Erythroblast (primary cell): ENCODE measurements around the gene DDIT4.

Experiments used
- DNase-seq, 2 experiments: peaks; one replicate each; lab custom pipeline; 2025; lab: John Stamatoyannopoulos, UW
- GATA1 ChIP-seq: IDR thresholded peaks from 2 replicates; pipeline ENCODE4 v1.6.1; 2011; ENCODE audit warnings: low read depth, mild to moderate bottlenecking, control low read depth, low read length, moderate library complexity
- POLR2A ChIP-seq: IDR thresholded peaks from 2 replicates; pipeline ENCODE4 v1.6.1; 2011; ENCODE audit warnings: mild to moderate bottlenecking, low read length

Gene DDIT4

DNA sequence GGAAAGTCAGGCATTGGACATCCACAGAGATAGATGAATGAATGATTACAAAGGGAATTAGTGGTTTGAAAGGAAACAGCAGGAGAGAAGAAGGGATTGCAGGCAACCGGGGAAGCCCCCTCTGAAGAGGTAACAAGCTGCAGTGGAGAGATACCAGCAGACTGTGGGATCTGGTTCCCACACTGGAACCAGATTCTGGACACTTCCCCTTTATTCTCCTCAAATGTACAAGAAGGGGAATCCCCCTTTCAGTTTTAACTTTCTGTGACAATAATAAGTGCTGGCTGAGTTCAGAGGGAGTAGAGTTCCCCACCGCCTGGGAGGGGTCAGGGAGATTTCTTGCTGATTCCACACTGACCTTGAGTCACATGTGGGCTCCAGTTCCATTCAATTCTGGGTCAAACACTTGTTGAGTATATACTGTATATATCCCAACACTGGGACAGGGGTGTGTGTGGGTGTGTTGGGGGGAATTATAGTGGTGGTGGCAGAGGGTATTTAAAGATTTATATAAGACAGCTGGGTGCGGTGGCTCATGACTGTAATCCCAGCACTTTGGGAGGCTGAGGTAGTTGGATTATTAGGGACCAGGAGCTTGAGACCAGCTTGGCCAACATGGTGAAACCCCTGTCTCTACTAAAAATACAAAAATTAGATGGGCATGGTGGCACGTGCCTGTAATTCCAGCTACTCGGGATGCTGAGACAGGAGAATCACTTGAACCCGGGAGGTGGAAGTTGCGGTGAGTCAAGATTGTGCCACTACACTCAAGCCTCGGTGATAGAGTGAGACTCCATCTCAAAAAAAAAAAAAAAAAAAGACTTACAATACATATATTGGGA, 16.5 kb upstream of the DDIT4 start:
- DNase-seq = peak; percentile 43 to 50
- no peak for TF ChIP-seq POLR2A
- TF ChIP-seq GATA1 = no peak

DNA sequence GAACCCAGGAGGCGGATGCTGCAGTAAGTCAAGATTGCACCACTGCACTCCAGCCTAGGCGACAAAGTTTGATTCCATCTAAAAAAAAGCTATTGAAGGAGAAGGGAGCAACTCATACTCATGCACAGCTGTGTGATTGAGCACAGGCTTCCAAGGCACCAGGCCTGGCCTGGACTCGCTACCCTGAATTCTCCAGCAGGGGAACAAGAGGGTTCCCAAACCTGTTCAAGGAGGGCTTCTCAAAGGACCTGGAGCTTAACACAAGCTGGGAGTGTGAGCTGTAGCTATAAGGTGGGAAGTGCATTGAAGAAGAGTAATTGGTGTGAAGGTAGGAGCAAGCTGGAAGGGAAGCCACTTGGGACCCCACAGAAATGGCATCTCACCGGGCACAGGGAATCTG, 15.1 kb upstream of the DDIT4 start:
- no peak for DNase-seq
- TF ChIP-seq POLR2A (no peak), GATA1 (no peak)

- DNase-seq = no peak
Measured at GRCh38 chr10:72259491-72260238, 14.1 kb upstream of the DDIT4 start.

DNA sequence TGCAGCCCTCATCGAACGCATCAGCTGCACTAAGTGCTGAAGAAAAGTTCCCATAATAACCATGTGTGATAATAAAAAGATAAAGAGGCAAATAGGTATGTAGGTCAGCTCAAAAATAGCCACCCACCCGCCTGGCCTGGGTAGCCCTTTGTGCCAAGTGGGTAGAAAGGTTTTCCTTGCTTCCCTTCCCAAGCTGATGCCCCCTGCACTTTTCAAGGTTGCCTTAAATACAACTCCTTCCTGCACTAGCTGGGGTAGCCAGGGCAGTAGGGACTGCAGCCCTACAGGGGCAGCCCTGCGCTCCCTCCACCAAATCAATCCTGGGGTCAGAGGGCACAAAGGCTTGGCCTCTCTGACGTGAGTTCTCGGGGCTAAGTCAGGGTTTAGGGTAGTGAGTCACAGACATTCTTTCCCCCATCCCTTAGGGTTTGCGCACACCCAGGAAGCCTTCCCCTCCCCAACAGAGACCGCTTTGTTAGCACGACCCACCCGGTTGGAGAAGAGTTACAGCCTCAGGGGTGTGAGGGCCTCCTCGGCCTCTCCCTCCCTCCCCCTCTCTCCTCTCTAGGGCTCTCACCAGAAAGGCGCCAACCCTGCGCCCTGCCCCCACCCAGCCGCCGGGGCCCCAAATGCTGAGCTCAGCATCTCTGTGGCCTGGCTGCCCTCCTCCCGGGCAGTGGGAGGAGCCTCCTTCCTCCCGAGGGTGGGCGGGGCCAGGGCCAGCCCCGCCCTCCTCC, 13.3 kb upstream of the DDIT4 start:
- peak; percentile 91 to 95 for DNase-seq
- TF ChIP-seq POLR2A = no peak
- TF ChIP-seq GATA1 = no peak

More at GRCh38 chr10:72259491-72260238, 14.1 kb upstream of the DDIT4 start:
- TF ChIP-seq POLR2A (no peak), GATA1 (no peak)

DNA sequence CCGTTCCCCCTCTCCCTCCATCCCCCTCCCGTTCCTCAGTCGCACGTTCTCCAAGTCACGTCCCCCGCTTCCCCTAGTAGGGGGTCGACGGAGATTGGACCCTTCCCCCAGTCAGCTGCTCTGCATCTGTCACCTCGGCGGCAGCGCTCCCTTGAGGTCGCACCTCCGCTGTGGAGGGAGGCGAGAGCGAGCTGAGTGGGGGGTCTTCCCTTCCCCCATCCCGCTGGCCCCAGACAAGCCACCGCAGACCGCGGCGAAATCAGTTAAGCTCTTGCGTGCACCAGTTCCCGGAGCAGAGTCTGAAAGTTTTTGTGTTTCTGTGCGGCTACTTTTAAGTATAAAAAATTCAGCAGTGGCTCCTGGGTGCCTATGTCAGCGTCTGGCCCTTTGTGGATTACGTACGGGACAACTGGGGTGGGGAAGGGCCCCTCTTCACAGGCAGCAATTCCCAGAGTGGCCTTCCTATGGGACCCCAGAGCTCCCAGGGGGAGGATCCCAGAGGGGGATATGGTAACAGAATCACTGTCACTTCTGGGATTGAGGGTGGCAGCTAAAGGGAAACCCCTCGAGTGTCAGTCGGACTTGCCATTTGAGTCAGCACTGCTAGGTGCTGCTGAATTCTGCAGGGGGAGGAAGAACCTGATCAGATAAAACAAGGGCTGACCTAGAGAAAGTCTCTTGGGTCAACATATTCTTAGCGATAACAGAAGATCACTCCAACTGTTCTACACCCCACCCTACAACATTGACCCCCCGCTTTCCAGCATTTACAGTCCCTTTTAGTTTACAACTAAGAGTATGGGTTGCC, 12.5 kb upstream of the DDIT4 start:
- peak; percentile 65 for TF ChIP-seq POLR2A
- peak; percentile 67 for TF ChIP-seq GATA1
- peak; percentile 80 to 82 for DNase-seq

GRCh38 chr10:72261784-72262404, 11.8 kb upstream of the DDIT4 start:
- no peak for TF ChIP-seq POLR2A
- TF ChIP-seq GATA1 = no peak
- DNase-seq = no peak

GRCh38 chr10:72263613-72264241, 10.0 kb upstream of the DDIT4 start:
- peak in 1 of 2 experiments; percentile 48 for DNase-seq
- TF ChIP-seq GATA1 (no peak), POLR2A (no peak)

- DNase-seq = no peak
- TF ChIP-seq GATA1 (no peak), POLR2A (no peak)
Measured at GRCh38 chr10:72264536-72264935, 9.2 kb upstream of the DDIT4 start.

GRCh38 chr10:72265508-72265907, 8.2 kb upstream of the DDIT4 start:
- no peak for DNase-seq
- TF ChIP-seq GATA1 = no peak
- no peak for TF ChIP-seq POLR2A

DNA sequence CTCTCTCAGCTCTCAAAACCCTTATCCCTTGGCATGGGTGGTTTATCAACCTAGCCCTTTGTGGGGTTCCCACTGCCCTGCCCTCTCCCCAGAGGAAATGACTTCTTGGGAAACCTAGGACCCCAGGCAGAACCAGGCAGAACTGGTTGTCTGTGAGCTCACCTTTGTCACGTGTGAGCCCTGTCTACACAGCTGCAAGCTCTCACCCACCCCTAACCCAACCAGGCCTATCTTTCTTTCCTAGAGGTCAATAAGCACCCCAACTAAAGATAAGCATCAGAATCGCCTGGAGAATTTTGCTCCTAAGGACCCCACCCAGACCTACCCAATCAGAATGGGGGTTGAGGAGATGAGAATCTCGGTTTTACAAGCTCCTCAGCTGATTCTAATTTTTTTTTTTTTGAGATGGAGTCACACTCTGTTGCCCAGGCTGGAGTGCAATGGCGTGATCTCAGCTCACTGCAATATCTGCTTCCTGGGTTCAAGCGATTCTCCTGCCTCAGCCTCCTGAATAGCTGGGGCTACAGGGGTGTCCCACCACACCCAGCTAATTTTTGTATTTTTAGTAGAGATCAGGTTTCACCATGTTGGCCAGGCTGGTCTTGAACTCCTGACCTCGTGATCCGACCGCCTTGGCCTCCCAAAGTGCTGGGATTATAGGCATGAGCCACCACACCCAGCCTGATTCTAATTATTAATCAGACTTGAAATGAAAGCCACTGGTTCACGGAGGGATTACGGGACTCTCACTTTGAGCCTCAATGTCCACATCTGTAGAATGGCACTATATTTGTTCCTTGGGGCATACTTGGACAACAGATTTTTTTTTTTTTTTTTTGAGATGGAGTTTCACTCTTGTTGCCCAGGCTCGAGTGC, 7.5 kb upstream of the DDIT4 start:
- TF ChIP-seq POLR2A (no peak), GATA1 (no peak)
- DNase-seq = peak in 1 of 2 experiments; percentile 56

DNA sequence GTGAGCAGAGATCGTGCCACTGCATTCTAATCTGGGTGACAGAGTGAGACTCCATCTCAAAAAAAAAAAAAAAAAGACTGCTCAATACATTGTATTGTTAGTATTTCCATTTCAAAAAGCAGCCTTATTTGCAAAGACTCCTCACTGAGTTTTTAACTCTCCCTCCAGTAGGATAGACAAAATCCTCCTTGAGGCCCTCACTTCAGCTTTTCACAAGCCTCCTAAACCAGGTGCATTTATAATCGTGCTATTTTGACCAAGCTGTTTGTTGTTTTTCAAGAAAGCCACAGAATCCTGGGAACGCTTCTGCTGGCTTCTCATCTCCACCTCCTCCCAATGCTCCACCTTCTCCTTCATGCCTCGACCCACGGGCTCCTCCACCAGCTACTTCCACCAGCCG, 6.3 kb upstream of the DDIT4 start:
- TF ChIP-seq GATA1 = no peak
- TF ChIP-seq POLR2A = no peak

More for the DNA sequence above, 6.3 kb upstream of the DDIT4 start:
- DNase-seq = no peak
